SK-N-MC (cell line): ENCODE data around the gene RPS26.

Source experiments
- EZH2 ChIP-seq: fragments of 200-600 bp; sonication (generic); IDR thresholded peaks from one replicate; pipeline ENCODE4 v1.6.1; 2017; ENCODE audit warnings: antibody characterized with exemption
- FOXP2 ChIP-seq: optimal IDR thresholded peaks from 2 replicates; pipeline ENCODE3; 2011; ENCODE audit warnings: mild to moderate bottlenecking, moderate library complexity; ENCODE audit not compliant: insufficient read depth; ENCODE audit errors: extremely low read length, control extremely low read depth
- POLR2AphosphoS5 ChIP-seq: IDR thresholded peaks from 2 replicates; pipeline ENCODE4 v1.6.1; 2012; ENCODE audit warnings: mild to moderate bottlenecking, low read depth, low read length, borderline replicate concordance

DNA sequence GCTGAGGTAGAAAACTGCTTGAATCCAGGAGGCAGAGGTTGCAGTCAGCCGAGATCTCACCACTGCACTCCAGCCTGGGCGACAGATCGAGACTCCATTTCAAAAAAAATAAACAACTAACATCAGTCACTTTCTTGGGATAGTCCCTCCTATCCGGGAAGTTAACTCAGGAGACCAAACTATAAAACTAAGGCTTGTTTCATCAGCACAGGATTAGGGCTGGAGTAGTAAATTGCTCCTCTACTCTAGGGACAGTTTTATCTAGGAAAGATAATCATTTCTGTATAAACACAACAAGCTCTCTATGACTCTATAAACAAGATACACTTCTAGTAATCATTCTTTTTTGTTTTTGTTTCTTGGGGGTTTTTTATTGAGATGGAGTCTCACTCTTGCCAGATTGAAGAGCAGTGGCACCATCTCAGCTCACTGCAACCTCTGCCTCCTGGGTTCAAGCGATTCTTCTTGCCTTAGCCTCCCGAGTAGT lies 11.7 kb downstream of the RPS26 start:
- no peak for TF ChIP-seq EZH2
- no peak for TF ChIP-seq FOXP2
- TF ChIP-seq POLR2AphosphoS5, result no peak
